Psoas muscle (tissue), 8 donors: ENCODE results near the gene ATG7. TPM values are rescaled to one million over a fixed set of nuclear protein-coding genes. Genes with fewer than 3 reads are reported as not detected.

Source experiments
- ATAC-seq, 4 donors: fragments of 200-7000 bp; cut with Tn5 transposase; one replicate each; pipeline ENCODE4 v1.9.1; 2020; ENCODE audit warnings: moderate library complexity in 3 of 4, mild to moderate bottlenecking in 2 of 4
- DNase-seq, 2 donors: peaks; one replicate each; pipeline ENCODE4 v3.0.0-alpha.2; 2020
- H3K27ac ChIP-seq: fragments of 200-600 bp; one replicate; pipeline ENCODE4 v1.8.0; 2022
- H3K27me3 ChIP-seq, 3 donors: fragments of 200-600 bp in 1 of 3; one replicate each; pipeline versions ENCODE4 v1.6.1 to v1.8.0; 2013 to 2022; ENCODE audit warnings: low read length in 2 of 3, mild to moderate bottlenecking in 2 of 3, moderate library complexity in 1 of 3; ENCODE audit not compliant: insufficient read depth in 3 of 3
- H3K36me3 ChIP-seq, 2 donors: fragments of 200-600 bp in 1 of 2; one replicate each; pipeline versions ENCODE4 v1.6.1 to v1.8.0; 2013 to 2022; ENCODE audit warnings: low read depth in 1 of 2, mild to moderate bottlenecking in 1 of 2, moderate library complexity in 1 of 2; ENCODE audit not compliant: insufficient read depth in 1 of 2
- H3K4me1 ChIP-seq: fragments of 200-600 bp; one replicate; pipeline ENCODE4 v1.8.0; 2022
- H3K4me3 ChIP-seq: fragments of 200-600 bp; one replicate; pipeline ENCODE4 v1.8.0; 2022; ENCODE audit warnings: mild to moderate bottlenecking
- H3K9me3 ChIP-seq: fragments of 200-600 bp; one replicate; pipeline ENCODE4 v1.8.0; 2022
- CTCF ChIP-seq: fragments of 200-600 bp; IDR thresholded peaks from one replicate; pipeline ENCODE4 v1.8.0; 2022; ENCODE audit warnings: antibody characterized with exemption
- WGBS, 3 donors: extraction: QIAGEN DNeasy Blood & Tissue Kit; methylation state at CpG; one replicate each; pipeline versions ENCODE4 v1.1.6 to v1.1.7; 2013; 5-methylcytosine and 5-hydroxymethylcytosine counted together
- intact Hi-C, 2 donors: fragments of 100-400 bp; cut with DNase I; formaldehyde crosslinking; loops; one replicate each; pipeline versions ENCODE4 v1.11.0 to v1.14.2; 2022
- polyA plus RNA-seq, 3 donors: library from polyadenylated mRNA; stranded (reverse); fragments of 200-250 nt; gene quantifications; one replicate each; pipeline ENCODE4 v1.2.3, GENCODE V29; 2013
- total RNA-seq, 4 donors: library from RNA; stranded (reverse); fragmentation: NEBNext Ultra II Directional in 2 of 4; extraction: Animal tissue kit (Norgen Biotek cat#: 25700) in 2 of 4; gene quantifications; one replicate each; pipeline versions ENCODE4 v1.2.1 to v1.2.4, GENCODE V29; 2021 to 2023
- donor health status: healthy with polysubstance abuse.
- donor health status: DM: no; HTN: no; CAD: no; lungs with moderate emphysema.
- donor health status: Bipolar disorder and iron deficiency.
- donor health status: healthy.
- donor health status: DM: yes; HTN: yes; CAD: no.
- donor health status: DM: no; HTN: no; CAD: no.
- donor health status: DM: no; HTN: no; CAD: no.
- donor health status: DM: yes; HTN: yes; CAD: no.

The ATG7 gene
- total and polyA plus RNA-seq, 7 donors = 5.9 to 15.0 (median 13.5) TPM

GRCh38 chr3:11246663-11246970, 25.6 kb upstream of the ATG7 start:
- no peak for DNase-seq
- no peaks in the 10 kb centered on the region for H3K9me3 ChIP-seq
- H3K27ac ChIP-seq = no peak overlapping the region
- WGBS, 3 donors = 84 to 93% (median 85%) methylated on average over 2 of the region's 2 CpGs
- intact Hi-C loops = no loop called here
- no peak for TF ChIP-seq CTCF
- no peak for ATAC-seq
- no peaks in the 10 kb centered on the region for H3K36me3 ChIP-seq
- H3K4me3 ChIP-seq = no peak overlapping the region
- no peaks in the 10 kb centered on the region for H3K4me1 ChIP-seq
- no peaks in the 10 kb centered on the region for H3K27me3 ChIP-seq

DNA sequence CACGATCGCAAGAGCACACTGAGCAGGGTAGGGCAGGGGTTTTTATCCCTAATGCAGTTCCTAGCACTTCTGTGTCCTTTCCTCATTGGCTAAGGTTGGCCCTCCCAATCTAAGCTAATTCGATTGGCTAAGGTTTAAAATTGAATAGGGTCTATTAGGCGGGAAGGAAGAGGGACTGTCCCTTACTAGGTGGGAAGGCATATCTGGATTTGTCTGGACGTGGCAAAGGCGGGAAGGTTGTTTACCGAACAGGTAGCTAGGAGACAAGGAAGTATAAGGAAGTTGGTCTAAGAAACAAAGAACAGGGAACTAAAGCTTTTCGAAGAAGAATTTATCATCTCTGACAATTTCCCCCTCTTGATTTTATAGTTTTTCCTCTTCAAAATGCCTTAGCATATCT, 24.8 kb upstream of the ATG7 start:
- 81 to 85% (median 81%) methylated on average over 8 of the region's 8 CpGs for WGBS, 3 donors
- no peak for TF ChIP-seq CTCF
- intact Hi-C loops = no loop called here
- ATAC-seq = no peak
- Histone ChIP-seq H3K27ac (no peak overlapping the region), H3K27me3 (no peaks in the 10 kb centered on the region), H3K4me1 (no peaks in the 10 kb centered on the region), H3K36me3 (no peaks in the 10 kb centered on the region), H3K4me3 (no peak overlapping the region), H3K9me3 (no peaks in the 10 kb centered on the region)
- DNase-seq = no peak

- ATAC-seq (no peak), DNase-seq (no peak)
- no peak overlapping the region for H3K27ac ChIP-seq
- TF ChIP-seq CTCF = no peak
- no peaks in the 10 kb centered on the region for H3K4me1 ChIP-seq
- no peak overlapping the region for H3K4me3 ChIP-seq
- intact Hi-C loops = no loop called here
- no peaks in the 10 kb centered on the region for H3K27me3 ChIP-seq
- H3K36me3 ChIP-seq = no peaks in the 10 kb centered on the region
- no peaks in the 10 kb centered on the region for H3K9me3 ChIP-seq
- 86 to 88% (median 87%) methylated on average over 6 of the region's 6 CpGs for WGBS, 3 donors
Measured at GRCh38 chr3:11248596-11248995, 23.6 kb upstream of the ATG7 start.

- 73 to 77% (median 73%) methylated on average over 10 of the region's 10 CpGs for WGBS, 3 donors
Measured at GRCh38 chr3:11250902-11251806, 21.0 kb upstream of the ATG7 start.

More at GRCh38 chr3:11250902-11251806, 21.0 kb upstream of the ATG7 start:
- no peak for TF ChIP-seq CTCF
- Histone ChIP-seq H3K9me3 (no peaks in the 10 kb centered on the region), H3K27ac (no peak overlapping the region), H3K27me3 (no peaks in the 10 kb centered on the region), H3K36me3 (no peaks in the 10 kb centered on the region), H3K4me3 (no peak overlapping the region), H3K4me1 (no peaks in the 10 kb centered on the region)
- intact Hi-C loops = no loop called here
- no peak for DNase-seq
- no peak for ATAC-seq
